Spleen (tissue), 11 donors: ENCODE measurements around the gene FOCAD. TPM values are rescaled to one million over a fixed set of nuclear protein-coding genes. Genes with fewer than 3 reads are reported as not detected.

Source experiments
- DNase-seq: peaks from one replicate; pipeline ENCODE4 v3.0.0-alpha.2; 2020
- H3K27ac ChIP-seq, 8 donors: fragments of 200-600 bp; sonication (generic) in 7 of 8; 1 replicate in 4 of 8; 2 replicates in 4 of 8; pipeline versions ENCODE4 v1.5.0 to v1.8.0; 2016 to 2021; ENCODE audit warnings: inconsistent platforms in 4 of 8, mild to moderate bottlenecking in 4 of 8, moderate library complexity in 1 of 8
- H3K27me3 ChIP-seq, 7 donors: fragments of 200-600 bp; sonication (generic) in 6 of 7; replicated peaks in 1 of 7; 1 replicate in 4 of 7; 2 replicates in 3 of 7; pipeline versions ENCODE4 v1.5.0 to v1.8.0; 2016 to 2021; ENCODE audit warnings: inconsistent platforms in 3 of 7, mild to moderate bottlenecking in 1 of 7
- H3K36me3 ChIP-seq, 6 donors: fragments of 200-600 bp; sonication (generic) in 5 of 6; 1 replicate in 4 of 6; 2 replicates in 2 of 6; pipeline versions ENCODE4 v1.5.0 to v1.8.0; 2016 to 2021; ENCODE audit warnings: inconsistent platforms in 2 of 6
- H3K4me1 ChIP-seq, 6 donors: fragments of 200-600 bp; sonication (generic) in 5 of 6; 1 replicate in 3 of 6; 2 replicates in 3 of 6; pipeline versions ENCODE4 v1.5.0 to v1.8.0; 2016 to 2021; ENCODE audit warnings: inconsistent platforms in 3 of 6
- H3K4me3 ChIP-seq, 8 donors: fragments of 200-600 bp; sonication (generic) in 7 of 8; 1 replicate in 4 of 8; 2 replicates in 4 of 8; pipeline versions ENCODE4 v1.5.0 to v1.8.0; 2016 to 2021; ENCODE audit warnings: inconsistent platforms in 4 of 8, mild to moderate bottlenecking in 4 of 8, moderate library complexity in 2 of 8
- H3K9me3 ChIP-seq, 8 donors: fragments of 200-600 bp; sonication (generic) in 7 of 8; 1 replicate in 4 of 8; 2 replicates in 4 of 8; pipeline versions ENCODE4 v1.5.0 to v1.8.0; 2016 to 2021; ENCODE audit warnings: inconsistent platforms in 4 of 8
- POLR2A ChIP-seq, 3 donors: fragments of 450-650 bp; IDR thresholded peaks; one replicate each; pipeline ENCODE4 v1.5.1; 2017; ENCODE audit warnings: antibody characterized with exemption in 3 of 3, mild to moderate bottlenecking in 1 of 3
- POLR2AphosphoS5 ChIP-seq, 3 donors: sonication (generic); formaldehyde crosslinking; IDR thresholded peaks; one replicate each; pipeline ENCODE4 v1.5.1; 2017; ENCODE audit warnings: antibody characterized with exemption in 3 of 3
- WGBS, 5 donors: extraction: QIAGEN DNeasy Blood & Tissue Kit in 3 of 5; methylation state at CpG; one replicate each; pipeline versions ENCODE4 v1.1.5 to v1.1.7; 2013 to 2018; 5-methylcytosine and 5-hydroxymethylcytosine counted together
- intact Hi-C: fragments of 100-400 bp; cut with DNase I; formaldehyde crosslinking; loops from one replicate; pipeline ENCODE4 v1.15.0; 2023; ENCODE audit warnings: low total_unique reads
- polyA plus RNA-seq, 3 donors: library from polyadenylated mRNA; stranded (reverse); fragments of 200-250 nt; gene quantifications; one replicate each; pipeline ENCODE4 v1.2.1, GENCODE V29; 2013
- total RNA-seq, 7 donors: library from RNA; depleted of rRNA in 3 of 7; stranded (reverse); fragments of >200 nt in 3 of 7; fragmentation: NEBNext Ultra II Directional in 4 of 7; extraction: Animal tissue kit (Norgen Biotek cat#: 25700) in 4 of 7; gene quantifications; one replicate each; pipeline versions ENCODE4 v1.1.0 to v1.2.1, GENCODE V29; 2016 to 2021
- TF ChIP-seq, protein P1 (sequence below), 11 experiments: fragments of 200-600 bp in 7 of 11; fragments of 450-650 bp in 4 of 11; sonication (generic) in 4 of 11; IDR thresholded peaks in 8 of 11; conservative IDR thresholded peaks in 3 of 11; 1 replicate in 7 of 11; 2 replicates in 4 of 11; pipeline versions ENCODE4 v1.4.0 to v1.8.0; 2016 to 2021; ENCODE audit warnings: antibody characterized with exemption in 11 of 11, inconsistent platforms in 4 of 11, mild to moderate bottlenecking in 1 of 11
- donor health status: healthy with polysubstance abuse.
- donor health status: DM: no; HTN: no; CAD: no; lungs with moderate emphysema.
- donor health status: DM: no; HTN: no; CAD: no.
- donor health status: Bipolar disorder and iron deficiency.
- donor health status: healthy.
- donor health status: DM: no; HTN: no; CAD: no.
- donor health status: DM: yes; HTN: yes; CAD: no.

FOCAD gene
- total and polyA plus RNA-seq, 10 donors: 3.0 to 33.2 (median 18.6) TPM

DNA sequence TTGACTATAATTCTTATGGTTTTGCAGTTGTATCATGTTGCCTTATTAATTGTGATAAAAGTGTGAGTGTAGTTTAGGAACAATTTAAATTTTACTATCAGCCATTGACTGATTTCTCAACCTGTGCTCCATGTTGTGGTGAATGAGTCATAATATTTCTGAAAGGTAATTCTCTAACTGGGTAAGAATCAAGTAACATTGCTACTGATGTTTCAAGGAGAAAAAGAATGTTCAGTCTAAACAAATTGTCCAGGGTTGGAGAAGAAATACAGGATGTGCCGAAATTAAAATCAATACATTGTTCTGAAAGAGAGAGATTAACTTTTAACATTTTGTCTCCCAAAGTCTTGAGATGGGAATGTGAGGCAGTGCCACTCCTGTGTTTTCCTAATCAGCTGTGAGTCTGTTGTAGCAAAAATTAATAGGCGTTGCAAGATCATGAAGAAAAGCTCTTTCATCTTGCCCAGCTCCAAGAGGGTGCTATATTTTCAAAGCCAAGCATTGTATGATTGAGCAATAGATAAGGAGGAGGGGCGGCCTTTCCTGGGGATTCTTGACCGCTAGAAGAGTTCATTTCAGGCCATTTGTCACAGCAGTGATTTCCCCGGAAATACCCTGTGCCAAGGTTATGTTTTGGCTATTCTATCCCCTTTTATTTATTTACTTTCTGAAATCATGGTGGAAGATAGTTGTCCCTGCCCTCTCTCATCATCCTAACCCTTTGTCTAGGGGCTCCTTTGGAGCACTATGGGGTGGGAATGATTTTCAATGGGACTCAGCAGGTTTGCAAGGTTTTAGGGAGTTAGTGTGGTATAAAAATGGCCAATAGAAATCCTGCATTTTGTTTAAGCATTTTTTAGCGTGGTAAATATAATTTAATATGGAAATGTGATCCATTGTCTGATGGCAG lies 151.6 kb downstream of the FOCAD start:
- no peak overlapping the region for H3K27ac ChIP-seq
- no peaks in the 10 kb centered on the region for H3K4me1 ChIP-seq
- H3K4me3 ChIP-seq: no peak overlapping the region
- no peaks in the 10 kb centered on the region for H3K27me3 ChIP-seq
- intact Hi-C loops: no loop called here
- TF ChIP-seq POLR2A (IDR thresholded peaks at IDR 0.05) (no peak), POLR2AphosphoS5 (IDR thresholded peaks at IDR 0.05) (no peak)
- TF ChIP-seq, protein P1, sequence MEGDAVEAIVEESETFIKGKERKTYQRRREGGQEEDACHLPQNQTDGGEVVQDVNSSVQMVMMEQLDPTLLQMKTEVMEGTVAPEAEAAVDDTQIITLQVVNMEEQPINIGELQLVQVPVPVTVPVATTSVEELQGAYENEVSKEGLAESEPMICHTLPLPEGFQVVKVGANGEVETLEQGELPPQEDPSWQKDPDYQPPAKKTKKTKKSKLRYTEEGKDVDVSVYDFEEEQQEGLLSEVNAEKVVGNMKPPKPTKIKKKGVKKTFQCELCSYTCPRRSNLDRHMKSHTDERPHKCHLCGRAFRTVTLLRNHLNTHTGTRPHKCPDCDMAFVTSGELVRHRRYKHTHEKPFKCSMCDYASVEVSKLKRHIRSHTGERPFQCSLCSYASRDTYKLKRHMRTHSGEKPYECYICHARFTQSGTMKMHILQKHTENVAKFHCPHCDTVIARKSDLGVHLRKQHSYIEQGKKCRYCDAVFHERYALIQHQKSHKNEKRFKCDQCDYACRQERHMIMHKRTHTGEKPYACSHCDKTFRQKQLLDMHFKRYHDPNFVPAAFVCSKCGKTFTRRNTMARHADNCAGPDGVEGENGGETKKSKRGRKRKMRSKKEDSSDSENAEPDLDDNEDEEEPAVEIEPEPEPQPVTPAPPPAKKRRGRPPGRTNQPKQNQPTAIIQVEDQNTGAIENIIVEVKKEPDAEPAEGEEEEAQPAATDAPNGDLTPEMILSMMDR (IDR thresholded peaks at IDR 0.05 in 8 of 11, conservative IDR thresholded peaks at IDR 0.05 in 3 of 11): no peak
- H3K36me3 ChIP-seq: peaks cover 0 to 13% (median 0%) of the 10 kb centered on the region in 6 donors
- peaks cover 0 to 5% (median 0%) of the 10 kb centered on the region in 8 donors for H3K9me3 ChIP-seq
- no peak for DNase-seq
- WGBS, 5 donors: 69 to 80% (median 75%) methylated on average over 6 of the region's 6 CpGs

DNA sequence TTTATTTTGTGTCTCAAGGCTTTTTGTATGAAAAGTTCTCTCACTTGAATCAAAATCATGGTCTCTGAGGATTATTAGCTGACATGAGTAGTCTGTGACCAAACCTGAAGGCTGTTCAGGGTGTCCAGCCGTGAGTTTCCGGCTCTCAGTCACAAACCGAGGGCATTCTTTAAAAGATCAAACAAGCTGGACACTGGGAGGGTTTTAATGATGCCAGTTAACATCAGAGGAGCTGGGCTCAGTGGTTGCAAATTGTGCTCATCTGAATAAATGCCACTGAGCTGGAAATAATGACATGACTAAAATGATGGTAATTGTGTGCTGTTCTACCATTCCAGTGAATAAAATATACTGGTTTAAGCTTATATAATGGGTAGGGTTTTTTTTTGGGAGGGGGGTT lies 153.1 kb downstream of the FOCAD start:
- DNase-seq: no peak
- intact Hi-C loops: no loop called here
- TF ChIP-seq, protein P1 (IDR thresholded peaks at IDR 0.05 in 8 of 11, conservative IDR thresholded peaks at IDR 0.05 in 3 of 11): no peak
- no peak for TF ChIP-seq POLR2AphosphoS5 (IDR thresholded peaks at IDR 0.05)
- no peak for TF ChIP-seq POLR2A (IDR thresholded peaks at IDR 0.05)
- Histone ChIP-seq H3K36me3 (peaks cover 0 to 13% (median 0%) of the 10 kb centered on the region in 6 donors), H3K27me3 (no peaks in the 10 kb centered on the region), H3K4me3 (no peak overlapping the region), H3K9me3 (peaks cover 0 to 18% (median 2%) of the 10 kb centered on the region in 8 donors), H3K27ac (no peak overlapping the region), H3K4me1 (no peaks in the 10 kb centered on the region)
- WGBS, 5 donors: 90 to 98% (median 91%) methylated on average over 3 of the region's 3 CpGs

DNA sequence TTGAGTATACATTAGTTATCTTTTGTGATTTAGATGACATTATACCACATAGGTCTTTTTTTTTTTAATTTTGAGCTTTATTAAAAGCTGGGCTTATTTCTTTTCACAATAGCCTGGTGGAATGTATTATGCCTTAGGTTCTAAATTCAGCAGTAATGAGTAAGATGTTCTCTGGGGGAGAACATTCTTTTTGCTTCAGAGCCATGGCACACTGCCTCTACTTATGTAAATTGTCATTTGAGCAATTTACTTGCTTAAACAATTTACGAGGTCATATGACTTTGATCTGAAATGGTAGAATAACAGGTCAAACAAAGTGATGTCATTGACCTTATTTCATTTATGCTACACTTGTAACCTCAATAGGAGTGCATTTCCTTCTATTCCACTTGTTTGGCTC lies 154.2 kb downstream of the FOCAD start:
- no peak for DNase-seq
- intact Hi-C loops: no loop called here
- no peak for TF ChIP-seq POLR2AphosphoS5 (IDR thresholded peaks at IDR 0.05)
- TF ChIP-seq, protein P1 (IDR thresholded peaks at IDR 0.05 in 8 of 11, conservative IDR thresholded peaks at IDR 0.05 in 3 of 11): no peak
- TF ChIP-seq POLR2A (IDR thresholded peaks at IDR 0.05): no peak
- no peaks in the 10 kb centered on the region for H3K27me3 ChIP-seq
- H3K4me1 ChIP-seq: no peaks in the 10 kb centered on the region
- H3K9me3 ChIP-seq: peaks cover 0 to 24% (median 5%) of the 10 kb centered on the region in 8 donors
- H3K4me3 ChIP-seq: no peak overlapping the region
- H3K27ac ChIP-seq: no peak overlapping the region
- WGBS, 5 donors: 78 to 95% (median 87%) methylated on average over 1 of the region's 1 CpG
- peaks cover 0 to 10% (median 0%) of the 10 kb centered on the region in 6 donors for H3K36me3 ChIP-seq

DNA sequence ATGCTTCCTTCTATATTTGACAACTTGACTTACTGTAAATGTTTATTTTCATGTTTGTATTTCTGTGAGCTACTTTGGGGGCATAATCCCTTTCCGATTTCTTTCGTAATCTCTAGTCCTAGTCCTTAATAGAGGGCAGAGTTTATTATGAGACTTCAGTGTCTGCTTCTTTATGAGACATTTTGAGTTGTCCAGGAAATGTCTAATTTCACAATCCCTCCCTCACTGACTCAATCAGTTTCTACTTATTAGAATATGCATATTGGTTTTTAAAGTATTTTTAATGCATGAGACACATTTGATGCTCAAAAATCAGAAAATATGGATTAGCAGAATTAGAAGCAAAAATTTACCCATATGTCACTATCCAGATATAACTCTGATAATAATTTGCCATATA lies 160.9 kb downstream of the FOCAD start:
- no peak for DNase-seq
- H3K27me3 ChIP-seq: no peaks in the 10 kb centered on the region
- intact Hi-C loops: no loop called here
- TF ChIP-seq, protein P1 (IDR thresholded peaks at IDR 0.05 in 8 of 11, conservative IDR thresholded peaks at IDR 0.05 in 3 of 11): no peak
- no peak for TF ChIP-seq POLR2A (IDR thresholded peaks at IDR 0.05)
- no peak for TF ChIP-seq POLR2AphosphoS5 (IDR thresholded peaks at IDR 0.05)
- H3K36me3 ChIP-seq: no peaks in the 10 kb centered on the region
- H3K4me3 ChIP-seq: no peak overlapping the region
- WGBS, 5 donors: 67 to 84% (median 73%) methylated on average over 2 of the region's 2 CpGs
- peaks cover 0 to 24% (median 5%) of the 10 kb centered on the region in 8 donors for H3K9me3 ChIP-seq
- H3K27ac ChIP-seq: no peak overlapping the region
- H3K4me1 ChIP-seq: no peaks in the 10 kb centered on the region
